K562 (cell line): ENCODE data around the gene CAMSAP2. TPM values are rescaled to one million over a fixed set of nuclear protein-coding genes. Genes with fewer than 3 reads are reported as not detected.

ENCODE experiments used
- ATAC-seq: fragments of 200-7000 bp; cut with Tn5 transposase; 3 replicates; pipeline ENCODE4 v1.9.1; 2020; ENCODE audit warnings: moderate library complexity
- BruUV-seq: library from RNA; stranded (reverse); fragments of 400-500 nt; replicated peaks from 2 replicates; lab custom pipeline; 2021; lab: Mats Ljungman, UMichigan
- CTCF ChIA-PET: fragments of 300-600 bp; formaldehyde crosslinking; extraction: SDS; loops from one replicate; lab custom pipeline; 2021; ENCODE audit warnings: low intra/inter-chr PET ratio; lab: Yijun Ruan, JAX
- POLR2A ChIA-PET: fragments of 300-600, 350-650 bp; sonication (Branson Sonifier 250); formaldehyde crosslinking; extraction: SDS; loops from one replicate; lab custom pipeline; 2021; ENCODE audit warnings: antibody characterized with exemption, inconsistent platforms; lab: Yijun Ruan, JAX
- DNase-seq, 4 experiments: peaks; one replicate each; pipeline versions ENCODE4 v3.0.0 to v3.0.0-alpha.2; 2011 to 2018; ENCODE audit warnings: low spot score in 3 of 4, mixed read lengths in 3 of 4; ENCODE audit errors: extremely low read depth in 1 of 4
- FAIRE-seq: peaks from 2 replicates; lab custom pipeline; 2011; peaks lifted over from hg19 to GRCh38; lab: Jason Lieb, UNC
- H2AFZ ChIP-seq: 2 replicates; pipeline ENCODE4 v1.6.0; 2011; ENCODE audit warnings: low read depth, low read length, control low read depth, inconsistent platforms
- H3K27ac ChIP-seq: fragments of 200-600 bp; 3 replicates; pipeline ENCODE4 v1.8.0; 2011; ENCODE audit warnings: low read depth, mild to moderate bottlenecking, control low read depth, inconsistent platforms, low read length, moderate library complexity, mixed read lengths; ENCODE audit errors: extremely low read depth
- H3K27me3 ChIP-seq, 2 experiments: fragments of 300-600 bp in 1 of 2; 2 replicates in 1 of 2; 3 replicates in 1 of 2; pipeline versions ENCODE4 v1.6.0 to v1.8.0; 2011; ENCODE audit warnings: inconsistent platforms in 2 of 2, low read length in 2 of 2, mild to moderate bottlenecking in 1 of 2, mixed read lengths in 1 of 2, moderate library complexity in 1 of 2; ENCODE audit not compliant: control insufficient read depth in 2 of 2, insufficient read depth in 2 of 2
- H3K36me3 ChIP-seq: fragments of 300-600 bp; 3 replicates; pipeline ENCODE4 v1.8.0; 2011; ENCODE audit warnings: mild to moderate bottlenecking, low read length, inconsistent platforms; ENCODE audit not compliant: control insufficient read depth, insufficient read depth
- H3K4me1 ChIP-seq, 2 experiments: fragments of 200-600 bp in 1 of 2; replicated peaks in 1 of 2; 2 replicates in 1 of 2; 3 replicates in 1 of 2; pipeline versions ENCODE4 v1.5.1 to v1.8.0; 2011; ENCODE audit warnings: inconsistent platforms in 2 of 2, low read length in 2 of 2, mild to moderate bottlenecking in 1 of 2, mixed read lengths in 1 of 2, moderate library complexity in 1 of 2; ENCODE audit not compliant: control insufficient read depth in 2 of 2, insufficient read depth in 2 of 2
- H3K4me2 ChIP-seq: 2 replicates; pipeline ENCODE4 v1.6.1; 2011; ENCODE audit warnings: low read length, control low read depth, inconsistent platforms, mixed read lengths; ENCODE audit not compliant: insufficient read depth
- H3K4me3 ChIP-seq: fragments of 200-600 bp; sonication (generic), shearing (Covaris generic); 2 replicates; pipeline ENCODE4 v1.5.1; 2016; ENCODE audit warnings: control low read depth, inconsistent platforms
- H3K79me2 ChIP-seq: fragments of 200-600 bp; 3 replicates; pipeline ENCODE4 v1.8.0; 2011; ENCODE audit warnings: low read length, inconsistent platforms; ENCODE audit not compliant: control insufficient read depth, insufficient read depth
- H3K9ac ChIP-seq, 2 experiments: 2 replicates each; pipeline versions ENCODE4 v1.6.0 to v1.6.1; 2011; ENCODE audit warnings: low read depth in 2 of 2, low read length in 2 of 2, control low read depth in 1 of 2, inconsistent platforms in 1 of 2, mild to moderate bottlenecking in 1 of 2, mixed read lengths in 1 of 2; ENCODE audit not compliant: insufficient read depth in 1 of 2
- H3K9me1 ChIP-seq: one replicate; pipeline ENCODE4 v1.6.0; 2011; ENCODE audit warnings: inconsistent platforms, mild to moderate bottlenecking, low read length, moderate library complexity; ENCODE audit not compliant: control insufficient read depth, insufficient read depth
- H3K9me3 ChIP-seq: replicated peaks from 2 replicates; pipeline ENCODE4 v1.5.1; 2011; ENCODE audit warnings: low read depth, low read length, inconsistent platforms; ENCODE audit not compliant: control insufficient read depth, insufficient read depth
- H4K20me1 ChIP-seq: replicated peaks from 2 replicates; pipeline ENCODE4 v1.6.1; 2011; ENCODE audit warnings: low read length, inconsistent platforms, mixed read lengths; ENCODE audit not compliant: control insufficient read depth, insufficient read depth
- EGR1 ChIP-seq: fragments of 450-650 bp; conservative IDR thresholded peaks from 2 replicates; pipeline ENCODE4 v1.6.1; 2017; ENCODE audit warnings: mild to moderate bottlenecking
- GATAD2B ChIP-seq: fragments of 450-650 bp; IDR thresholded peaks from 2 replicates; pipeline ENCODE4 v1.6.1; 2017; ENCODE audit warnings: mild to moderate bottlenecking, borderline replicate concordance
- KAT2B ChIP-seq: IDR thresholded peaks from one replicate; pipeline ENCODE4 v1.6.1; 2012; ENCODE audit warnings: low read depth, mild to moderate bottlenecking, control low read depth, inconsistent platforms, low read length, moderate library complexity
- KDM1A ChIP-seq, 2 experiments: fragments of 450-650 bp; IDR thresholded peaks; 2 replicates each; pipeline ENCODE4 v1.6.1; 2016; ENCODE audit warnings: mild to moderate bottlenecking in 2 of 2
- SRSF3 ChIP-seq: fragments of 200-400 bp; formaldehyde crosslinking; IDR thresholded peaks from 2 replicates; pipeline ENCODE4 v1.6.1; 2016; ENCODE audit warnings: mild to moderate bottlenecking, low read length, moderate library complexity; ENCODE audit not compliant: insufficient read depth
- WGBS: fragments of 100-300 bp; shearing (Covaris generic); methylation state at CpG from one replicate; pipeline ENCODE4 v1.1.6; 2016; ENCODE audit warnings: low coverage, mixed read lengths; ENCODE audit not compliant: insufficient coverage; ENCODE audit errors: missing lambda C conversion rate; 5-methylcytosine and 5-hydroxymethylcytosine counted together
- in situ Hi-C: fragments of 300-500 bp; cut with MboI; formaldehyde crosslinking; loops from 4 replicates; pipeline ENCODE4 v1.15.0; 2018; ENCODE audit warnings: inconsistent platforms, mixed read lengths
- intact Hi-C: fragments of 100-400 bp; cut with micrococcal nuclease; formaldehyde crosslinking; loops from 2 replicates; pipeline ENCODE4 v1.14.2; 2022
- polyA plus RNA-seq, 8 experiments: library from polyadenylated mRNA; depleted of rRNA in 4 of 8; stranded (reverse) in 5 of 8; unstranded in 3 of 8; fragments of >200 nt; fragmentation: Nextera tagmentation in 2 of 8; fragmentation: Illumina TruSeq in 1 of 8; extraction: Ambion mirVana in 2 of 8; extraction: Trizol in 1 of 8; gene quantifications; 2 replicates each; pipeline versions ENCODE4 v1.2.1 to v1.2.3, GENCODE V29; 2011 to 2014; ENCODE audit warnings: inconsistent platforms in 1 of 8, missing spikeins in 1 of 8
- total RNA-seq, 7 experiments: library from RNA; depleted of rRNA in 6 of 7; stranded (reverse); fragments of >200 nt in 6 of 7; fragmentation: Illumina TruSeq in 2 of 7; extraction: Trizol in 2 of 7; gene quantifications; 2 replicates each; pipeline versions ENCODE4 v1.2.1 to v1.2.3, GENCODE V29; 2011 to 2021; ENCODE audit warnings: low replicate concordance in 1 of 7
- TF ChIP-seq, protein P1 (sequence below): sonication (generic); IDR thresholded peaks from 2 replicates; pipeline ENCODE4 v1.6.1; 2016

CAMSAP2 gene
- total and polyA plus RNA-seq, 9 of the 15 experiments (the other 6 are each of a cell fraction or from before 2014, with no cell fraction given), result 1.4 to 7.5 (median 2.7) TPM

DNA sequence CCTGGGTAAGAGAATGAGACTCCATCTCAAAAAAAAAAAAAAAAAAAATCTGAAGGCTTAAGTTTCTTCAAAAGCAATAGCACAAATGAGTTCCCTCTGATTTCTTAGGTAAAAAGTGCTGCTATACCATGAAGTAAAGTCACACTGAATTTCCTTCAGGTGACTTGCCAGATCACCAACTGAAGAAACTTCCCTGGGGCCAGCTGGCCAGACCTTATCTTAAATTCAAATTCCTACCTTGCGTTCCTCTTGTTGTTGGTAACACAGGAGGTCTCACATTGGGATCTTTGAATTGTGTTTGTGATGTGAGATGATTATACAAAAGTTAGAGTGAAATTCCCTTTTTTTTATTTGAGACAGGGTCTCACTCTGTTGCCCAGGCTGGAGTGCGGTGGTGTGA lies 167.8 kb downstream of the CAMSAP2 start:
- ATAC-seq (no peak), DNase-seq (no peak), FAIRE-seq (no peak)
- no TSS peak for BruUV-seq
- in situ Hi-C loops, result no loop called here
- peaks cover 49 to 70% of the 10 kb centered on the region in 2 experiments for H3K27me3 ChIP-seq
- H3K79me2 ChIP-seq, result no peaks in the 10 kb centered on the region
- no peak overlapping the region for H3K27ac ChIP-seq
- peaks cover 7% of the 10 kb centered on the region for H4K20me1 ChIP-seq
- POLR2A ChIA-PET, result interaction anchor here (0.6 kb wide), 1 partner anchor 32 kb away, joined by 4 read pairs; no protein-coding TSS in a partner anchor
- H3K4me2 ChIP-seq, result no peak overlapping the region
- H3K36me3 ChIP-seq, result no peaks in the 10 kb centered on the region
- no peak overlapping the region for H2AFZ ChIP-seq
- H3K4me3 ChIP-seq, result no peak overlapping the region
- intact Hi-C loops, result no loop called here
- TF ChIP-seq GATAD2B (no peak), SRSF3 (no peak), EGR1 (no peak), KDM1A (IDR thresholded peaks at IDR 0.05) (no peak), KAT2B (no peak)
- TF ChIP-seq, protein P1, sequence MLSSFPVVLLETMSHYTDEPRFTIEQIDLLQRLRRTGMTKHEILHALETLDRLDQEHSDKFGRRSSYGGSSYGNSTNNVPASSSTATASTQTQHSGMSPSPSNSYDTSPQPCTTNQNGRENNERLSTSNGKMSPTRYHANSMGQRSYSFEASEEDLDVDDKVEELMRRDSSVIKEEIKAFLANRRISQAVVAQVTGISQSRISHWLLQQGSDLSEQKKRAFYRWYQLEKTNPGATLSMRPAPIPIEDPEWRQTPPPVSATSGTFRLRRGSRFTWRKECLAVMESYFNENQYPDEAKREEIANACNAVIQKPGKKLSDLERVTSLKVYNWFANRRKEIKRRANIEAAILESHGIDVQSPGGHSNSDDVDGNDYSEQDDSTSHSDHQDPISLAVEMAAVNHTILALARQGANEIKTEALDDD, result no peak
- H3K4me1 ChIP-seq, result peaks cover 0 to 7% of the 10 kb centered on the region in 2 experiments; a peak in 1 of 5 replicates
- CTCF ChIA-PET, result no interaction called here
- 0% methylated on average over 2 of the region's 2 CpGs for WGBS
- no peaks in the 10 kb centered on the region for H3K9me3 ChIP-seq
- no peak overlapping the region for H3K9ac ChIP-seq
- no peaks in the 10 kb centered on the region for H3K9me1 ChIP-seq
